ENCODE results near the gene FAAH.

Gene FAAH

GRCh38 chr1:46453449-46453848, 59.3 kb downstream of the FAAH start:
- H3K27ac ChIP-seq, result no peak overlapping the region
- no peak for TF ChIP-seq CTCF (conservative IDR thresholded peaks at IDR 0.05)

GRCh38 chr1:46455951-46456350, 61.8 kb downstream of the FAAH start:
- no peak overlapping the region for H3K27ac ChIP-seq
- no peak for TF ChIP-seq CTCF (conservative IDR thresholded peaks at IDR 0.05)

GRCh38 chr1:46456411-46456963, 62.4 kb downstream of the FAAH start:
- no peak overlapping the region for H3K27ac ChIP-seq
- TF ChIP-seq CTCF (conservative IDR thresholded peaks at IDR 0.05), result no peak

GRCh38 chr1:46457178-46457577, 63.1 kb downstream of the FAAH start:
- TF ChIP-seq CTCF (conservative IDR thresholded peaks at IDR 0.05), result no peak
- no peak overlapping the region for H3K27ac ChIP-seq

GRCh38 chr1:46458190-46458589, 64.1 kb downstream of the FAAH start:
- TF ChIP-seq CTCF (conservative IDR thresholded peaks at IDR 0.05), result no peak
- no peak overlapping the region for H3K27ac ChIP-seq

- no peak for TF ChIP-seq CTCF (conservative IDR thresholded peaks at IDR 0.05)
- no peak overlapping the region for H3K27ac ChIP-seq
Measured at GRCh38 chr1:46458846-46459245, 64.7 kb downstream of the FAAH start.

GRCh38 chr1:46459315-46459714, 65.2 kb downstream of the FAAH start:
- no peak for TF ChIP-seq CTCF (conservative IDR thresholded peaks at IDR 0.05)
- no peak overlapping the region for H3K27ac ChIP-seq

Measured in VCaP (cell line).